Thyroid gland (tissue), 4 donors: Measurements from ENCODE around the gene CDX1.

Experiments
- POLR2A ChIP-seq, 2 donors: fragments of 450-650 bp; IDR thresholded peaks; one replicate each; pipeline ENCODE4 v1.6.1; 2017; ENCODE audit warnings: antibody characterized with exemption in 2 of 2, mild to moderate bottlenecking in 2 of 2, moderate library complexity in 1 of 2
- TF ChIP-seq, protein P1 (sequence below), 6 experiments: fragments of 200-600 bp in 3 of 6; fragments of 450-650 bp in 3 of 6; sonication (generic) in 3 of 6; IDR thresholded peaks; one replicate each; pipeline ENCODE4 v1.5.1; 2016 to 2019; ENCODE audit warnings: antibody characterized with exemption in 6 of 6, mild to moderate bottlenecking in 2 of 6, inconsistent platforms in 1 of 6, moderate library complexity in 1 of 6

DNA sequence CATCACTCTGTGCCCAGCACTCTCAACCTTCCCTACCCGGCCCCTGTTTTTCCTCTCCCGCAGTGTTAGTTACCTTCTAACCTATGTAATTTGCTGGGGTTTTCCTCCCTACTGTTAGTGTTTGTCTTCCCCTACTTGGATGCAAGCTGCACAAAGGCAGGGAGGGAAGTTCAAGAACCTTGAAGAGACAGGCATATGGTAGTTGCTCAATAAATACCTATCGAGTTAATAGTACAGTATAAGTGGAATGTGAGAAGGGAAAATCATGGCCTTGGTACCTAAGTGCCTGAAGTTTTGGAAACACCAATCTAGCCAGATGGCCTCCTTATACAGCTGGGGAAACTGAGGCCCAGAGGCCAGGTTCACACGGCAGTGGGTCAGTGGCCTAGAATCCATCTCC, 35.1 kb upstream of the CDX1 start:
- TF ChIP-seq POLR2A (IDR thresholded peaks at IDR 0.05) = no peak
- TF ChIP-seq, protein P1, sequence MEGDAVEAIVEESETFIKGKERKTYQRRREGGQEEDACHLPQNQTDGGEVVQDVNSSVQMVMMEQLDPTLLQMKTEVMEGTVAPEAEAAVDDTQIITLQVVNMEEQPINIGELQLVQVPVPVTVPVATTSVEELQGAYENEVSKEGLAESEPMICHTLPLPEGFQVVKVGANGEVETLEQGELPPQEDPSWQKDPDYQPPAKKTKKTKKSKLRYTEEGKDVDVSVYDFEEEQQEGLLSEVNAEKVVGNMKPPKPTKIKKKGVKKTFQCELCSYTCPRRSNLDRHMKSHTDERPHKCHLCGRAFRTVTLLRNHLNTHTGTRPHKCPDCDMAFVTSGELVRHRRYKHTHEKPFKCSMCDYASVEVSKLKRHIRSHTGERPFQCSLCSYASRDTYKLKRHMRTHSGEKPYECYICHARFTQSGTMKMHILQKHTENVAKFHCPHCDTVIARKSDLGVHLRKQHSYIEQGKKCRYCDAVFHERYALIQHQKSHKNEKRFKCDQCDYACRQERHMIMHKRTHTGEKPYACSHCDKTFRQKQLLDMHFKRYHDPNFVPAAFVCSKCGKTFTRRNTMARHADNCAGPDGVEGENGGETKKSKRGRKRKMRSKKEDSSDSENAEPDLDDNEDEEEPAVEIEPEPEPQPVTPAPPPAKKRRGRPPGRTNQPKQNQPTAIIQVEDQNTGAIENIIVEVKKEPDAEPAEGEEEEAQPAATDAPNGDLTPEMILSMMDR (IDR thresholded peaks at IDR 0.05) = no peak
